ENCODE measurements around the gene CCDC192.

DNA sequence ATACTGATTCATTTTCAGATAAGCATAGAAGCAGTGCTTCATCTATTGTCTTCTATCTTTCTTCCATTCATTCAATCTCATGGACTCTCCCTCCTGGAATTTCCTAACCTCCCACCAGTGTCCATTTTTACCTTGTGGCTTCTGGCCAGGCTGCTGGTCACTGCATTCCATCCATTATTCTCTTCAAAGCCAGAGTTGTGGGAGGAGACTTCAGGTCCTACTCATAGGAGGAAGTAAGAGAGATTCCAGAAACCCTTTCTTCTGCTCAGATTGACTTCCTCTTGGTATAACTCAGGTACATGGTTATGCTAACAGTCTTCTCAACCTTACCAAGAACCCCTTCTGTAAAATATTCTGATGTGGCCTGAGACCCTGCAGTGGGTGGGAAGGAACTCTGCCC is 227.1 kb downstream of the CCDC192 start:
- TF ChIP-seq, protein P1, sequence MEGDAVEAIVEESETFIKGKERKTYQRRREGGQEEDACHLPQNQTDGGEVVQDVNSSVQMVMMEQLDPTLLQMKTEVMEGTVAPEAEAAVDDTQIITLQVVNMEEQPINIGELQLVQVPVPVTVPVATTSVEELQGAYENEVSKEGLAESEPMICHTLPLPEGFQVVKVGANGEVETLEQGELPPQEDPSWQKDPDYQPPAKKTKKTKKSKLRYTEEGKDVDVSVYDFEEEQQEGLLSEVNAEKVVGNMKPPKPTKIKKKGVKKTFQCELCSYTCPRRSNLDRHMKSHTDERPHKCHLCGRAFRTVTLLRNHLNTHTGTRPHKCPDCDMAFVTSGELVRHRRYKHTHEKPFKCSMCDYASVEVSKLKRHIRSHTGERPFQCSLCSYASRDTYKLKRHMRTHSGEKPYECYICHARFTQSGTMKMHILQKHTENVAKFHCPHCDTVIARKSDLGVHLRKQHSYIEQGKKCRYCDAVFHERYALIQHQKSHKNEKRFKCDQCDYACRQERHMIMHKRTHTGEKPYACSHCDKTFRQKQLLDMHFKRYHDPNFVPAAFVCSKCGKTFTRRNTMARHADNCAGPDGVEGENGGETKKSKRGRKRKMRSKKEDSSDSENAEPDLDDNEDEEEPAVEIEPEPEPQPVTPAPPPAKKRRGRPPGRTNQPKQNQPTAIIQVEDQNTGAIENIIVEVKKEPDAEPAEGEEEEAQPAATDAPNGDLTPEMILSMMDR (conservative IDR thresholded peaks at IDR 0.05): no peak
- no peak for TF ChIP-seq ZFX (IDR thresholded peaks at IDR 0.05)
